Gastroesophageal sphincter (tissue), 3 donors: ENCODE measurements around the gene ADPRH.

Experiments
- CTCF ChIP-seq, 4 experiments: fragments of 200-600 bp in 2 of 4; fragments of 450-650 bp in 2 of 4; sonication (generic) in 1 of 4; IDR thresholded peaks; one replicate each; pipeline ENCODE4 v1.5.1; 2017 to 2019; ENCODE audit warnings: antibody characterized with exemption in 4 of 4, mild to moderate bottlenecking in 2 of 4, moderate library complexity in 2 of 4
- EP300 ChIP-seq: sonication (generic); formaldehyde crosslinking; IDR thresholded peaks from one replicate; pipeline ENCODE4 v1.6.1; 2017; ENCODE audit warnings: antibody characterized with exemption, mild to moderate bottlenecking
- POLR2A ChIP-seq, 2 donors: fragments of 450-650 bp; IDR thresholded peaks; one replicate each; pipeline ENCODE4 v1.6.1; 2017; ENCODE audit warnings: antibody characterized with exemption in 2 of 2, mild to moderate bottlenecking in 2 of 2, moderate library complexity in 1 of 2

GRCh38 chr3:119630128-119630879, 51.0 kb downstream of the ADPRH start:
- no peak for TF ChIP-seq CTCF (IDR thresholded peaks at IDR 0.05)
- no peak for TF ChIP-seq POLR2A (IDR thresholded peaks at IDR 0.05)
- TF ChIP-seq EP300: no peak
